ENCODE data around the gene MTERF4. TPM values are rescaled to one million over a fixed set of nuclear protein-coding genes. Genes with fewer than 3 reads are reported as not detected.
A peak's percentile ranks its signal among the peaks of the same experiment; 100 is the strongest.

The MTERF4 gene
- 10 to 100 TPM; 34.4 to 34.5 TPM for total RNA-seq

- DNase-seq: peak; percentile 94
- Mint-ChIP-seq H3K9me3 (ENCODE audit: low read depth) (no peaks in the 10 kb centered on the region), H3K27me3 (no peaks in the 10 kb centered on the region), H3K4me1 (peaks cover 48% of the 10 kb centered on the region), H3K36me3 (ENCODE audit: low read depth) (peaks cover 25% of the 10 kb centered on the region), H3K27ac (peak within 1 kb of the TSS; percentile 99), H3K4me3 (peak within 1 kb of the TSS; percentile 98)
- POLR2A ChIA-PET: interaction anchor here (0.6 to 1.3 kb wide), 6 partner anchors 10 to 228 kb away, joined by 3 to 7 read pairs (median 3); partner anchors contain the start of gene PASK
- peak; percentile 97 for ATAC-seq
- intact Hi-C loops (cut with DNase I, micrococcal nuclease): loop anchor here (1.0 to 10.0 kb wide), 12 partner anchors 24 to 1080 kb away; partner anchors contain the start of genes HDLBP (in 2 of the 2), PPP1R7 (in 2 of the 2), SEPTIN2 (in 2 of the 2) and ATG4B (in 1 of the 2)
- CTCF ChIA-PET: no interaction called here
Observed at GRCh38 chr2:241102239-241102803, at the start of gene MTERF4. Gene MTERF4, minus strand, starts transcription at chr2:241102287. Its CDS starts 14 bp downstream, at chr2:241102273.

- intact Hi-C loops (cut with DNase I, micrococcal nuclease): loop anchor here (1.0 to 5.0 kb wide), 12 partner anchors 49 to 730 kb away; partner anchors contain the start of genes MTERF4 (in 2 of the 2), CAPN10 (in 1 of the 2), D2HGDH (in 1 of the 2) and HDLBP (in 1 of the 2)
- Mint-ChIP-seq H3K27me3 (no peaks in the 10 kb centered on the region), H3K4me1 (peaks cover 55% of the 10 kb centered on the region), H3K4me3 (peak overlapping the region; percentile 88), H3K36me3 (ENCODE audit: low read depth) (peaks cover 11% of the 10 kb centered on the region), H3K9me3 (ENCODE audit: low read depth) (no peaks in the 10 kb centered on the region), H3K27ac (peak overlapping the region; percentile 91)
- no peak for ATAC-seq
- CTCF ChIA-PET: interaction anchor here (1.0 to 4.0 kb wide), 5 partner anchors 11 to 73 kb away, joined by 3 to 14 read pairs (median 3); no protein-coding TSS in a partner anchor
- POLR2A ChIA-PET: interaction anchor here (1.9 kb wide), 1 partner anchor 48 kb away, joined by 7 read pairs; no protein-coding TSS in a partner anchor
- no peak for DNase-seq
Observed at GRCh38 chr2:241150660-241151530, 48.8 kb upstream of the MTERF4 start.

GRCh38 chr2:241149925-241150659 lies 48.0 kb upstream of the MTERF4 start, which contains the start of gene PPP1R7:
Gene PPP1R7, plus strand, starts transcription at chr2:241150467. Its CDS starts 29 bp downstream, at chr2:241150496.
- H3K9me3 Mint-ChIP-seq (ENCODE audit: low read depth): no peaks in the 10 kb centered on the region
- peak; percentile 79 for ATAC-seq
- H3K36me3 Mint-ChIP-seq (ENCODE audit: low read depth): peaks cover 12% of the 10 kb centered on the region
- ChIA-PET POLR2A (interaction anchor here (0.6 to 1.9 kb wide), 5 partner anchors 22 to 157 kb away, joined by 4 to 7 read pairs (median 5); partner anchors contain the start of gene MTERF4), CTCF (interaction anchor here (0.6 to 4.0 kb wide), 10 partner anchors 30 to 488 kb away, joined by 3 to 14 read pairs (median 3); partner anchors contain the start of genes HDLBP and SEPTIN2)
- no peaks in the 10 kb centered on the region for H3K27me3 Mint-ChIP-seq
- DNase-seq: peak; percentile 98
- peaks cover 51% of the 10 kb centered on the region for H3K4me1 Mint-ChIP-seq
- intact Hi-C loops (cut with DNase I, micrococcal nuclease): loop anchor here (1.0 to 5.0 kb wide), 18 partner anchors 48 to 731 kb away; partner anchors contain the start of genes HDLBP (in 2 of the 2), MTERF4 (in 2 of the 2), SEPTIN2 (in 2 of the 2) and ATG4B (in 1 of the 2)
- H3K27ac Mint-ChIP-seq: peak within 1 kb of the TSS; percentile 91
- H3K4me3 Mint-ChIP-seq: peak within 1 kb of the TSS; percentile 88

GRCh38 chr2:241149675-241149924 lies 47.5 kb upstream of the MTERF4 start:
- H3K27me3 Mint-ChIP-seq: no peaks in the 10 kb centered on the region
- no peak for DNase-seq
- intact Hi-C loops (cut with DNase I, micrococcal nuclease): loop anchor here (1.0 to 2.0 kb wide), 7 partner anchors 123 to 589 kb away; partner anchors contain the start of genes ATG4B (in 1 of the 2), DTYMK (in 1 of the 2), DUSP28 (in 1 of the 2) and FARP2 (in 1 of the 2)
- H3K27ac Mint-ChIP-seq: peak overlapping the region; percentile 91
- no peaks in the 10 kb centered on the region for H3K9me3 Mint-ChIP-seq (ENCODE audit: low read depth)
- peaks cover 46% of the 10 kb centered on the region for H3K4me1 Mint-ChIP-seq
- no peak for ATAC-seq
- peaks cover 13% of the 10 kb centered on the region for H3K36me3 Mint-ChIP-seq (ENCODE audit: low read depth)
- ChIA-PET CTCF (interaction anchor here (0.6 to 4.0 kb wide), 9 partner anchors 30 to 489 kb away, joined by 3 to 14 read pairs (median 3); partner anchors contain the start of genes HDLBP and SEPTIN2), POLR2A (interaction anchor here (0.6 to 1.0 kb wide), 4 partner anchors 21 to 157 kb away, joined by 4 to 6 read pairs (median 5); partner anchors contain the start of gene MTERF4)
- H3K4me3 Mint-ChIP-seq: peak overlapping the region; percentile 88

- Mint-ChIP-seq H3K4me3 (peak within 1 kb of the TSS; percentile 88), H3K4me1 (peaks cover 44% of the 10 kb centered on the region), H3K9me3 (ENCODE audit: low read depth) (no peaks in the 10 kb centered on the region), H3K27me3 (no peaks in the 10 kb centered on the region), H3K36me3 (ENCODE audit: low read depth) (peaks cover 14% of the 10 kb centered on the region), H3K27ac (peak within 1 kb of the TSS; percentile 91)
- peak; percentile 85 for ATAC-seq
- peak; percentile 98 for DNase-seq
- ChIA-PET POLR2A (interaction anchor here (0.6 to 1.0 kb wide), 4 partner anchors 21 to 158 kb away, joined by 4 to 6 read pairs (median 5); partner anchors contain the start of gene MTERF4), CTCF (interaction anchor here (0.6 to 4.0 kb wide), 7 partner anchors 9 to 489 kb away, joined by 3 to 14 read pairs (median 3); partner anchors contain the start of genes HDLBP and SEPTIN2)
- intact Hi-C loops (cut with DNase I, micrococcal nuclease): loop anchor here (1.0 to 2.0 kb wide), 7 partner anchors 123 to 588 kb away; partner anchors contain the start of genes ATG4B (in 1 of the 2), DTYMK (in 1 of the 2), DUSP28 (in 1 of the 2) and FARP2 (in 1 of the 2)
Observed at GRCh38 chr2:241148891-241149674, 47.0 kb upstream of the MTERF4 start, which contains the start of gene PASK. Gene PASK, minus strand, starts transcription at chr2:241149472. Its CDS starts 6,440 bp downstream, at chr2:241143032.

- CTCF ChIA-PET: interaction anchor here (0.6 to 4.0 kb wide), 2 partner anchors 9 to 70 kb away, joined by 3 to 14 read pairs; no protein-coding TSS in a partner anchor
- ATAC-seq (no peak), DNase-seq (no peak)
- H3K36me3 Mint-ChIP-seq (ENCODE audit: low read depth): peaks cover 11% of the 10 kb centered on the region
- H3K9me3 Mint-ChIP-seq (ENCODE audit: low read depth): no peaks in the 10 kb centered on the region
- intact Hi-C loops (cut with DNase I, micrococcal nuclease): loop anchor here in 1 of 2 experiments (2.0 kb wide), 1 partner anchor 587 kb away; the partner anchor contains the start of gene DUSP28
- POLR2A ChIA-PET: interaction anchor here (0.6 kb wide), 1 partner anchor 490 kb away, joined by 3 read pairs; no protein-coding TSS in a partner anchor
- peak overlapping the region; percentile 88 for H3K4me3 Mint-ChIP-seq
- peaks cover 38% of the 10 kb centered on the region for H3K4me1 Mint-ChIP-seq
- H3K27me3 Mint-ChIP-seq: no peaks in the 10 kb centered on the region
- H3K27ac Mint-ChIP-seq: peak overlapping the region; percentile 80
Observed at GRCh38 chr2:241148239-241148638, 46.2 kb upstream of the MTERF4 start.

GRCh38 chr2:241147336-241147735 lies 45.2 kb upstream of the MTERF4 start:
- CTCF ChIA-PET: no interaction called here
- no peak for ATAC-seq
- H3K27me3 Mint-ChIP-seq: no peaks in the 10 kb centered on the region

GRCh38 chr2:241146286-241146685 lies 44.2 kb upstream of the MTERF4 start:
- peaks cover 21% of the 10 kb centered on the region for H3K4me1 Mint-ChIP-seq
- intact Hi-C loops (cut with DNase I, micrococcal nuclease): no loop called here
- no peaks in the 10 kb centered on the region for H3K27me3 Mint-ChIP-seq
- no peak overlapping the region for H3K27ac Mint-ChIP-seq
- peaks cover 20% of the 10 kb centered on the region for H3K36me3 Mint-ChIP-seq (ENCODE audit: low read depth)
- no peak for ATAC-seq
- no peaks in the 10 kb centered on the region for H3K9me3 Mint-ChIP-seq (ENCODE audit: low read depth)
- POLR2A ChIA-PET: interaction anchor here (0.7 kb wide), 1 partner anchor 8 kb away, joined by 4 read pairs; no protein-coding TSS in a partner anchor
- DNase-seq: no peak
- H3K4me3 Mint-ChIP-seq: no peak overlapping the region
- CTCF ChIA-PET: no interaction called here

More at GRCh38 chr2:241147336-241147735, 45.2 kb upstream of the MTERF4 start:
- Mint-ChIP-seq H3K4me3 (no peak overlapping the region), H3K9me3 (ENCODE audit: low read depth) (no peaks in the 10 kb centered on the region), H3K36me3 (ENCODE audit: low read depth) (peaks cover 14% of the 10 kb centered on the region), H3K27ac (no peak overlapping the region), H3K4me1 (peaks cover 32% of the 10 kb centered on the region)
- DNase-seq: no peak
- POLR2A ChIA-PET: no interaction called here
- intact Hi-C loops (cut with DNase I, micrococcal nuclease): no loop called here

GRCh38 chr2:241142593-241142992 lies 40.5 kb upstream of the MTERF4 start:
- intact Hi-C loops (cut with DNase I, micrococcal nuclease): no loop called here
- no peaks in the 10 kb centered on the region for H3K27me3 Mint-ChIP-seq
- peaks cover 25% of the 10 kb centered on the region for H3K36me3 Mint-ChIP-seq (ENCODE audit: low read depth)
- H3K27ac Mint-ChIP-seq: no peak overlapping the region
- H3K4me3 Mint-ChIP-seq: no peak overlapping the region
- CTCF ChIA-PET: no interaction called here
- ATAC-seq: no peak
- DNase-seq: no peak
- H3K4me1 Mint-ChIP-seq: peaks cover 6% of the 10 kb centered on the region
- POLR2A ChIA-PET: no interaction called here
- H3K9me3 Mint-ChIP-seq (ENCODE audit: low read depth): no peaks in the 10 kb centered on the region

Measured in activated CD4-positive, alpha-beta T cell treated with anti-CD3 and anti-CD28 coated beads for 36 hours (primary cell).